Measurements from ENCODE around the gene CDC45. TPM values are rescaled to one million over a fixed set of nuclear protein-coding genes. Genes with fewer than 3 reads are reported as not detected.

CDC45 gene
- polyA plus RNA-seq, 1 donor (not counting 4 experiments of a cell fraction or from before 2014, with no cell fraction given) = 22.7 TPM

- no peak overlapping the region for H3K4me3 ChIP-seq (ENCODE audit: control insufficient read depth in 2 of 3, extremely low read depth in 1 of 3, insufficient read depth in 2 of 3, low read depth in 1 of 3, low read length in 3 of 3)
- H3K9me1 ChIP-seq (ENCODE audit: control insufficient read depth, extremely low read depth, insufficient read depth, low read length) = no peaks in the 10 kb centered on the region
- no peak overlapping the region for H3K27ac ChIP-seq (ENCODE audit: control insufficient read depth, insufficient read depth, low read length)
- H3K79me2 ChIP-seq (ENCODE audit: control insufficient read depth, insufficient read depth, low read length) = peaks cover 14% of the 10 kb centered on the region
- no peak for FAIRE-seq
- H3K27me3 ChIP-seq (ENCODE audit: control insufficient read depth, extremely low read depth, insufficient read depth, low read length) = no peaks in the 10 kb centered on the region
- DNase-seq (ENCODE audit: low read depth, low spot score) = no peak
- H3K4me1 ChIP-seq (ENCODE audit: control insufficient read depth, extremely low read depth, insufficient read depth, low read length) = no peaks in the 10 kb centered on the region
- no peak overlapping the region for H2AFZ ChIP-seq (ENCODE audit: control insufficient read depth, low read length)
- H3K36me3 ChIP-seq (ENCODE audit: control insufficient read depth in 2 of 2, extremely low read depth in 1 of 2, insufficient read depth in 2 of 2, low read length in 2 of 2) = peaks cover 64 to 68% of the 10 kb centered on the region in 2 experiments
- no peaks in the 10 kb centered on the region for H3K9me3 ChIP-seq (ENCODE audit: control insufficient read depth, low read depth, low read length)
- no peak overlapping the region for H3K9ac ChIP-seq (ENCODE audit: control insufficient read depth, extremely low read depth, insufficient read depth, low read length)
- H4K20me1 ChIP-seq (ENCODE audit: control insufficient read depth, extremely low read depth, insufficient read depth, low read length) = peaks cover 3% of the 10 kb centered on the region
- dilution Hi-C loops (cut with MboI; ENCODE audit: extremely low pct_ligation_motif_present, low sequenced_read_pairs) = loop anchor here (10.0 kb wide), 1 partner anchor 55 kb away; the partner anchor contains the start of gene CLDN5
- no peak overlapping the region for H3K4me2 ChIP-seq (ENCODE audit: control insufficient read depth, extremely low read depth, insufficient read depth, low read depth, low read length)
- TF ChIP-seq EZH2 (IDR thresholded peaks at IDR 0.05; ENCODE audit: low read length) (no peak), CTCF (optimal IDR thresholded peaks at IDR 0.05 in 1 of 3, IDR thresholded peaks at IDR 0.05 in 1 of 3, conservative IDR thresholded peaks at IDR 0.05 in 1 of 3; ENCODE audit: extremely low read depth in 1 of 3, insufficient read depth in 2 of 3, low read length in 3 of 3) (no peak)
Observed at GRCh38 chr22:19469421-19469820, 10.3 kb upstream of the CDC45 start.

GRCh38 chr22:19470010-19470409 lies 9.7 kb upstream of the CDC45 start:
- no peak for DNase-seq (ENCODE audit: low read depth, low spot score)
- H3K27me3 ChIP-seq (ENCODE audit: control insufficient read depth, extremely low read depth, insufficient read depth, low read length) = no peaks in the 10 kb centered on the region
- no peak overlapping the region for H3K4me3 ChIP-seq (ENCODE audit: control insufficient read depth in 2 of 3, extremely low read depth in 1 of 3, insufficient read depth in 2 of 3, low read depth in 1 of 3, low read length in 3 of 3)
- FAIRE-seq = no peak
- no peaks in the 10 kb centered on the region for H3K9me1 ChIP-seq (ENCODE audit: control insufficient read depth, extremely low read depth, insufficient read depth, low read length)
- no peak overlapping the region for H3K4me2 ChIP-seq (ENCODE audit: control insufficient read depth, extremely low read depth, insufficient read depth, low read depth, low read length)
- no peak overlapping the region for H3K27ac ChIP-seq (ENCODE audit: control insufficient read depth, insufficient read depth, low read length)
- no peaks in the 10 kb centered on the region for H3K4me1 ChIP-seq (ENCODE audit: control insufficient read depth, extremely low read depth, insufficient read depth, low read length)
- H3K36me3 ChIP-seq (ENCODE audit: control insufficient read depth in 2 of 2, extremely low read depth in 1 of 2, insufficient read depth in 2 of 2, low read length in 2 of 2) = peaks cover 62 to 64% of the 10 kb centered on the region in 2 experiments
- TF ChIP-seq CTCF (optimal IDR thresholded peaks at IDR 0.05 in 1 of 3, IDR thresholded peaks at IDR 0.05 in 1 of 3, conservative IDR thresholded peaks at IDR 0.05 in 1 of 3; ENCODE audit: extremely low read depth in 1 of 3, insufficient read depth in 2 of 3, low read length in 3 of 3) = no peak
- no peak for TF ChIP-seq EZH2 (IDR thresholded peaks at IDR 0.05; ENCODE audit: low read length)
- dilution Hi-C loops (cut with MboI; ENCODE audit: extremely low pct_ligation_motif_present, low sequenced_read_pairs) = no loop called here
- H3K79me2 ChIP-seq (ENCODE audit: control insufficient read depth, insufficient read depth, low read length) = peaks cover 19% of the 10 kb centered on the region
- no peaks in the 10 kb centered on the region for H3K9me3 ChIP-seq (ENCODE audit: control insufficient read depth, low read depth, low read length)
- H4K20me1 ChIP-seq (ENCODE audit: control insufficient read depth, extremely low read depth, insufficient read depth, low read length) = peaks cover 3% of the 10 kb centered on the region
- no peak overlapping the region for H3K9ac ChIP-seq (ENCODE audit: control insufficient read depth, extremely low read depth, insufficient read depth, low read length)
- no peak overlapping the region for H2AFZ ChIP-seq (ENCODE audit: control insufficient read depth, low read length)
